Endothelial cell of umbilical vein (primary cell): ENCODE results near the gene PSORS1C1.

Experiments
- EZH2 ChIP-seq: IDR thresholded peaks from 2 replicates; pipeline ENCODE4 v1.6.1; 2012; ENCODE audit warnings: borderline replicate concordance, low read depth, mild to moderate bottlenecking, moderate library complexity, low read length, inconsistent platforms; ENCODE audit not compliant: severe bottlenecking
- JUN ChIP-seq: IDR thresholded peaks from 2 replicates; pipeline ENCODE4 v1.6.1; 2011; ENCODE audit warnings: borderline replicate concordance, low read depth; ENCODE audit not compliant: insufficient read length, insufficient read depth
- POLR2A ChIP-seq: IDR thresholded peaks from 2 replicates; pipeline ENCODE4 v1.6.1; 2012; ENCODE audit warnings: low read depth, mild to moderate bottlenecking, control low read depth, low read length
- POLR2AphosphoS5 ChIP-seq: IDR thresholded peaks from 2 replicates; pipeline ENCODE4 v1.6.1; 2012; ENCODE audit warnings: low read depth, mild to moderate bottlenecking, control low read depth, low read length, moderate library complexity; ENCODE audit not compliant: insufficient read depth
- TF ChIP-seq, protein P1 (sequence below), 2 donors: IDR thresholded peaks; 1 replicate in 1 of 2; 2 replicates in 1 of 2; pipeline ENCODE4 v1.5.1; 2011; ENCODE audit warnings: low read length in 2 of 2, mild to moderate bottlenecking in 2 of 2, moderate library complexity in 2 of 2, control low read depth in 1 of 2, inconsistent platforms in 1 of 2, low read depth in 1 of 2; ENCODE audit not compliant: insufficient read depth in 1 of 2; ENCODE audit errors: extremely low read depth in 1 of 2
- TF ChIP-seq, protein P2 (sequence below): IDR thresholded peaks from 2 replicates; pipeline ENCODE4 v1.6.1; 2011; ENCODE audit not compliant: insufficient read depth, insufficient read length

DNA sequence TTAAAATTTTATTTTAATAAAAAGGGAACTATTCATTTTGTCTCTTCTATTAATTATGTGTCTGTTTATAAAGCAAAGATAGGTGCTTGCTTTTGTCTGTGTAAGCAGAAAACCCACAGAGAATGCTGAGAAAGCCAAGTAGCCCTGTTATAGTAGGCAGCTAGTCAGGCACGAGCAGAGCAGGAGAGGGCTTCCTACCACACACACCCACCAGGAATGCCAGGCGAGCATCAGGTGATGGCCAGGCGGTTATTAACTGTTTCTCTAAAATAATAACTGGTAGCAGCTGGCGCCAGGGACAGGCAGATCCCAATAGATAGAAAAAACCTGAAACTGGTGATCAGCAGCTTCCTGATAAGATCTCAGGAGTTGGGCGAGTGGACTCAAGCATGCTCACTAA lies 17.9 kb upstream of the PSORS1C1 start:
- TF ChIP-seq POLR2AphosphoS5 = no peak
- TF ChIP-seq, protein P1, sequence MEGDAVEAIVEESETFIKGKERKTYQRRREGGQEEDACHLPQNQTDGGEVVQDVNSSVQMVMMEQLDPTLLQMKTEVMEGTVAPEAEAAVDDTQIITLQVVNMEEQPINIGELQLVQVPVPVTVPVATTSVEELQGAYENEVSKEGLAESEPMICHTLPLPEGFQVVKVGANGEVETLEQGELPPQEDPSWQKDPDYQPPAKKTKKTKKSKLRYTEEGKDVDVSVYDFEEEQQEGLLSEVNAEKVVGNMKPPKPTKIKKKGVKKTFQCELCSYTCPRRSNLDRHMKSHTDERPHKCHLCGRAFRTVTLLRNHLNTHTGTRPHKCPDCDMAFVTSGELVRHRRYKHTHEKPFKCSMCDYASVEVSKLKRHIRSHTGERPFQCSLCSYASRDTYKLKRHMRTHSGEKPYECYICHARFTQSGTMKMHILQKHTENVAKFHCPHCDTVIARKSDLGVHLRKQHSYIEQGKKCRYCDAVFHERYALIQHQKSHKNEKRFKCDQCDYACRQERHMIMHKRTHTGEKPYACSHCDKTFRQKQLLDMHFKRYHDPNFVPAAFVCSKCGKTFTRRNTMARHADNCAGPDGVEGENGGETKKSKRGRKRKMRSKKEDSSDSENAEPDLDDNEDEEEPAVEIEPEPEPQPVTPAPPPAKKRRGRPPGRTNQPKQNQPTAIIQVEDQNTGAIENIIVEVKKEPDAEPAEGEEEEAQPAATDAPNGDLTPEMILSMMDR (IDR thresholded peaks at IDR 0.05; ENCODE audit: extremely low read depth in 1 of 2, insufficient read depth in 1 of 2, low read depth in 1 of 2, low read length in 2 of 2) = no peak
- no peak for TF ChIP-seq EZH2
- no peak for TF ChIP-seq JUN
- TF ChIP-seq POLR2A = no peak
- TF ChIP-seq, protein P2, sequence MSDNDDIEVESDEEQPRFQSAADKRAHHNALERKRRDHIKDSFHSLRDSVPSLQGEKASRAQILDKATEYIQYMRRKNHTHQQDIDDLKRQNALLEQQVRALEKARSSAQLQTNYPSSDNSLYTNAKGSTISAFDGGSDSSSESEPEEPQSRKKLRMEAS = no peak
